Measurements from ENCODE around the gene CDKN2B-AS1. TPM values are rescaled to one million over a fixed set of nuclear protein-coding genes. Genes with fewer than 3 reads are reported as not detected.

Gene CDKN2B-AS1
- total RNA-seq, 1 donor from 2014 or later = not detected

- DNase-seq (ENCODE audit: low spot score) = no peak
- Histone ChIP-seq H3K36me3 (no peaks in the 10 kb centered on the region), H4K20me1 (ENCODE audit: low read depth) (no peaks in the 10 kb centered on the region), H3K9me3 (ENCODE audit: low read depth) (no peaks in the 10 kb centered on the region), H3K27ac (no peak overlapping the region), H3K27me3 (no peaks in the 10 kb centered on the region), H3F3A (ENCODE audit: low read depth) (no peaks in the 10 kb centered on the region), H3K4me1 (no peaks in the 10 kb centered on the region), H3K4me3 (no peak overlapping the region), H3K4me2 (no peak overlapping the region), H3K9ac (no peak overlapping the region), H2AFZ (replicated peaks) (no peak overlapping the region), H3K79me2 (ENCODE audit: low read depth) (no peaks in the 10 kb centered on the region)
- no peak overlapping the region for H3K27ac Mint-ChIP-seq
- no peak overlapping the region for H3K4me3 Mint-ChIP-seq
- no peaks in the 10 kb centered on the region for H3K36me3 Mint-ChIP-seq
- no peak for TF ChIP-seq EZH2 (IDR thresholded peaks at IDR 0.05)
- TF ChIP-seq EZH2phosphoT487 (IDR thresholded peaks at IDR 0.05) = no peak
- no peak for TF ChIP-seq CTCF (IDR thresholded peaks at IDR 0.05)
- peaks cover 3% of the 10 kb centered on the region for H3K4me1 Mint-ChIP-seq
- no peaks in the 10 kb centered on the region for H3K27me3 Mint-ChIP-seq (ENCODE audit: insufficient read depth, low read depth)
- H3K9me3 Mint-ChIP-seq = no peaks in the 10 kb centered on the region
Measured at GRCh38 chr9:22041775-22042174, 47.2 kb downstream of the CDKN2B-AS1 start.

GRCh38 chr9:22043928-22044327 is 49.3 kb downstream of the CDKN2B-AS1 start:
- DNase-seq (ENCODE audit: low spot score) = no peak
- H2AFZ ChIP-seq (replicated peaks) = no peak overlapping the region
- Mint-ChIP-seq H3K27ac (no peak overlapping the region), H3K4me3 (no peak overlapping the region), H3K27me3 (ENCODE audit: insufficient read depth, low read depth) (no peaks in the 10 kb centered on the region), H3K36me3 (no peaks in the 10 kb centered on the region), H3K9me3 (no peaks in the 10 kb centered on the region), H3K4me1 (peaks cover 3% of the 10 kb centered on the region)
- TF ChIP-seq CTCF (IDR thresholded peaks at IDR 0.05) = no peak
- TF ChIP-seq EZH2phosphoT487 (IDR thresholded peaks at IDR 0.05) = no peak
- TF ChIP-seq EZH2 (IDR thresholded peaks at IDR 0.05) = no peak
- H4K20me1 ChIP-seq (ENCODE audit: low read depth) = no peaks in the 10 kb centered on the region
- no peaks in the 10 kb centered on the region for H3K79me2 ChIP-seq (ENCODE audit: low read depth)
- H3K4me1 ChIP-seq = no peaks in the 10 kb centered on the region
- no peak overlapping the region for H3K4me2 ChIP-seq
- H3K27me3 ChIP-seq = no peaks in the 10 kb centered on the region
- no peak overlapping the region for H3K9ac ChIP-seq
- H3F3A ChIP-seq (ENCODE audit: low read depth) = no peaks in the 10 kb centered on the region
- no peak overlapping the region for H3K4me3 ChIP-seq
- no peaks in the 10 kb centered on the region for H3K36me3 ChIP-seq
- no peaks in the 10 kb centered on the region for H3K9me3 ChIP-seq (ENCODE audit: low read depth)
- no peak overlapping the region for H3K27ac ChIP-seq

- Histone ChIP-seq H3K9ac (no peak overlapping the region), H3K79me2 (ENCODE audit: low read depth) (no peaks in the 10 kb centered on the region), H3K9me3 (ENCODE audit: low read depth) (no peaks in the 10 kb centered on the region), H3K4me1 (no peaks in the 10 kb centered on the region), H3K27ac (no peak overlapping the region), H4K20me1 (ENCODE audit: low read depth) (no peaks in the 10 kb centered on the region), H3F3A (ENCODE audit: low read depth) (no peaks in the 10 kb centered on the region), H3K27me3 (no peaks in the 10 kb centered on the region), H2AFZ (replicated peaks) (no peak overlapping the region), H3K4me2 (no peak overlapping the region), H3K36me3 (no peaks in the 10 kb centered on the region), H3K4me3 (no peak overlapping the region)
- no peak for DNase-seq (ENCODE audit: low spot score)
- H3K27ac Mint-ChIP-seq = no peak overlapping the region
- peaks cover 3% of the 10 kb centered on the region for H3K4me1 Mint-ChIP-seq
- no peak for TF ChIP-seq EZH2 (IDR thresholded peaks at IDR 0.05)
- H3K9me3 Mint-ChIP-seq = no peaks in the 10 kb centered on the region
- no peaks in the 10 kb centered on the region for H3K27me3 Mint-ChIP-seq (ENCODE audit: insufficient read depth, low read depth)
- H3K4me3 Mint-ChIP-seq = no peak overlapping the region
- H3K36me3 Mint-ChIP-seq = no peaks in the 10 kb centered on the region
Measured at GRCh38 chr9:22044583-22044982, 50.0 kb downstream of the CDKN2B-AS1 start.

- no peak overlapping the region for H3K4me2 ChIP-seq
- H3K4me3 ChIP-seq = no peak overlapping the region
- no peak overlapping the region for H3K27ac Mint-ChIP-seq
- H3K4me1 ChIP-seq = no peaks in the 10 kb centered on the region
- no peaks in the 10 kb centered on the region for H3K9me3 Mint-ChIP-seq
- H2AFZ ChIP-seq (replicated peaks) = no peak overlapping the region
- no peak overlapping the region for H3K27ac ChIP-seq
- peaks cover 3% of the 10 kb centered on the region for H3K4me1 Mint-ChIP-seq
- H3F3A ChIP-seq (ENCODE audit: low read depth) = no peaks in the 10 kb centered on the region
- H3K79me2 ChIP-seq (ENCODE audit: low read depth) = no peaks in the 10 kb centered on the region
- H3K27me3 ChIP-seq = no peaks in the 10 kb centered on the region
- H3K9me3 ChIP-seq (ENCODE audit: low read depth) = no peaks in the 10 kb centered on the region
- no peaks in the 10 kb centered on the region for H3K27me3 Mint-ChIP-seq (ENCODE audit: insufficient read depth, low read depth)
- H3K36me3 Mint-ChIP-seq = no peaks in the 10 kb centered on the region
- H3K36me3 ChIP-seq = no peaks in the 10 kb centered on the region
- H3K9ac ChIP-seq = no peak overlapping the region
- H3K4me3 Mint-ChIP-seq = no peak overlapping the region
- H4K20me1 ChIP-seq (ENCODE audit: low read depth) = no peaks in the 10 kb centered on the region
- DNase-seq (ENCODE audit: low spot score) = no peak
- TF ChIP-seq CTCF (IDR thresholded peaks at IDR 0.05) (no peak), EZH2 (IDR thresholded peaks at IDR 0.05) (no peak), EZH2phosphoT487 (IDR thresholded peaks at IDR 0.05) (no peak)
Measured at GRCh38 chr9:22045423-22045822, 50.8 kb downstream of the CDKN2B-AS1 start.

All from neural progenitor cell (in vitro differentiated cells).